Ishikawa (cell line): Measurements from ENCODE around the gene RIMS1.

Source experiments
- RAD21 ChIP-seq: IDR thresholded peaks from 2 replicates; pipeline ENCODE4 v1.6.1; 2012; ENCODE audit warnings: low read depth
- YY1 ChIP-seq: IDR thresholded peaks from 2 replicates; pipeline ENCODE4 v1.6.1; 2012; ENCODE audit warnings: low read depth
- TF ChIP-seq, protein P1 (sequence below): IDR thresholded peaks from 2 replicates; pipeline ENCODE4 v1.6.1; 2012

DNA sequence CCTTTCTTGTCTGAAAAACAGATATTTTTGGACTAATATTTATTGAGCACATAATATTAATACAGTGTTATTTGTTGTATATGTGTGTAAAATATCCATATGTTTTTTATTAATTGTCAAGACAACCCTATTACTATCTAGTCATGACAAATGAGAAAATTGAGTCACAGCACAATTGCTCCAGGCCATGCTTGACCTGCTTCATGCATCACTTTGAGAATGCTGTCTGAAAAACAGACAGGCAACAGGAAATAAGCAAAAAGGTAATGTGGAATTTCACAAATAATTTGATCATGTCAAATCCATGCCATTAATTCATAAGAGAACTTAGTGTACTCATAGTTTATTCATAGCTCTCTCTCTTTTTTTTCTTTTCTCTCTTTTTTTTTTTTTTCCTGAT is 246.5 kb downstream of the RIMS1 start:
- TF ChIP-seq, protein P1, sequence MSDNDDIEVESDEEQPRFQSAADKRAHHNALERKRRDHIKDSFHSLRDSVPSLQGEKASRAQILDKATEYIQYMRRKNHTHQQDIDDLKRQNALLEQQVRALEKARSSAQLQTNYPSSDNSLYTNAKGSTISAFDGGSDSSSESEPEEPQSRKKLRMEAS: no peak
- TF ChIP-seq YY1: no peak
- no peak for TF ChIP-seq RAD21
